Ectodermal cell (in vitro differentiated cells): ENCODE data around the gene NR6A1. TPM values are rescaled to one million over a fixed set of nuclear protein-coding genes. Genes with fewer than 3 reads are reported as not detected.
A peak's percentile ranks its signal among the peaks of the same experiment; 100 is the strongest.

Experiments
- H3K27ac ChIP-seq: 2 replicates; pipeline ENCODE4 v1.7.0; 2013; ENCODE audit warnings: mild to moderate bottlenecking, low read depth, low read length; ENCODE audit not compliant: insufficient read depth, poor library complexity, severe bottlenecking
- H3K27me3 ChIP-seq: 2 replicates; pipeline ENCODE4 v1.7.0; 2013; ENCODE audit warnings: mild to moderate bottlenecking, low read length; ENCODE audit not compliant: insufficient read depth, control insufficient read depth, poor library complexity, severe bottlenecking
- H3K36me3 ChIP-seq: one replicate; pipeline ENCODE4 v1.7.0; 2013; ENCODE audit warnings: low read length; ENCODE audit not compliant: control insufficient read depth, insufficient read depth
- H3K4me1 ChIP-seq: one replicate; pipeline ENCODE4 v1.7.0; 2013; ENCODE audit warnings: low read length; ENCODE audit not compliant: control insufficient read depth, insufficient read depth
- H3K4me3 ChIP-seq: 2 replicates; pipeline ENCODE4 v1.7.0; 2013; ENCODE audit warnings: low read depth, low read length, control low read depth; ENCODE audit not compliant: insufficient read depth
- H3K9me3 ChIP-seq: 2 replicates; pipeline ENCODE4 v1.7.0; 2013; ENCODE audit warnings: mild to moderate bottlenecking, low read length, moderate library complexity; ENCODE audit not compliant: control insufficient read depth
- WGBS, 2 experiments: methylation state at CpG; one replicate each; pipeline ENCODE4 v1.1.7; 2013; ENCODE audit warnings: missing lambda C conversion rate in 2 of 2; 5-methylcytosine and 5-hydroxymethylcytosine counted together
- polyA plus RNA-seq, 4 experiments: library from polyadenylated mRNA; stranded (reverse); fragments of 50-300 nt; gene quantifications; one replicate each; pipeline ENCODE4 v1.2.3, GENCODE V29; 2013

Gene NR6A1
- polyA plus RNA-seq (2013, experiment 1 of 4), result 247 TPM
- 281 TPM for polyA plus RNA-seq (2013, experiment 2 of 4)
- polyA plus RNA-seq (2013, experiment 3 of 4), result 175 TPM
- 190 TPM for polyA plus RNA-seq (2013, experiment 4 of 4)

DNA sequence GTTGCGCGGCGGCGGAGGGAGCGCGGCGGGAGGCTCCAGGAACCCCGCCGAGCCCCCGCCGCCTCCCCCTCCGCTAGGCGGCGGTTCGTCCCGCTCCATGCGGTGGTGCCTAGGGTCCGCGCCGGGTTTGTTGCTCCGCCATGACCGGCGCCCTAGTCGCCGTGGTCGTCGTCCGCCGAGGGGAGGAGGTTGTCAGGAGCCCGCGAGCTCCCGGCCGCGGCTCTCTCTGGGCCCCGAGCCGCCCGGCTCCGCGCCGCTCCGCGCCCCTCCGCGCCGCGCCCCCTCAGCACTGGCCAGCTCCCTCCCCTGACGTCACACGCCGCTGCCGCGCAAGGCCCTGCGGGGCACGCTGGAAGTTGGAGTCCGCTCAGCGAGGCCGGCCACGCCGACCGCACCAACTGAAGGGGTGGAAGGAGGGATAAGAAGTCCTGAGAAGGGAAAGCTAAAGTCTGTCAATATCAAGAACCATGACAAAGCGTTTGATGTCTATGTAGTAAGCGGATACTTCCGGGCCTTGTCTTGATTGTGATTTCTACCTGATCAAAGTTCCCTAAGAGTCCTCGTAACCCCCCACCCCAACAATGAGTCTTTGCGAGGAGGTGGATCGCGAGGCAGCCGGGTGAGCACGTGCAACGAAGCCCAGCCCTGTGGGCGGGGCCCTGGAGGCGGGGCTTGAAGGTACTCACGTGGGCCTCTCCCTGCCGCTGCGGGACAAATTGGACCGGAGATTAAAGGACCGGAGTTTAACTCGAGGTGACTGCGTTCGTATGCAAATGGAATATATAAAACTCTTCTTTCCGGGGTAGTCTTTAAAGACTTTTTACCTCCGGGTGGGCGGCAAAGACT is at the start of gene NR6A1:
TSS of gene NR6A1 (minus strand) at position 291 of the 846 bp plus-strand sequence.
- Histone ChIP-seq H3K27me3 (peaks cover 10% of the 10 kb centered on the region), H3K27ac (peak within 1 kb of the TSS; percentile 97), H3K36me3 (no peaks in the 10 kb centered on the region), H3K9me3 (no peaks in the 10 kb centered on the region), H3K4me1 (peaks cover 18% of the 10 kb centered on the region), H3K4me3 (peak within 1 kb of the TSS; percentile 82)
- 0 to 1% methylated on average over 82 of the region's 82 CpGs for WGBS, 2 experiments

DNA sequence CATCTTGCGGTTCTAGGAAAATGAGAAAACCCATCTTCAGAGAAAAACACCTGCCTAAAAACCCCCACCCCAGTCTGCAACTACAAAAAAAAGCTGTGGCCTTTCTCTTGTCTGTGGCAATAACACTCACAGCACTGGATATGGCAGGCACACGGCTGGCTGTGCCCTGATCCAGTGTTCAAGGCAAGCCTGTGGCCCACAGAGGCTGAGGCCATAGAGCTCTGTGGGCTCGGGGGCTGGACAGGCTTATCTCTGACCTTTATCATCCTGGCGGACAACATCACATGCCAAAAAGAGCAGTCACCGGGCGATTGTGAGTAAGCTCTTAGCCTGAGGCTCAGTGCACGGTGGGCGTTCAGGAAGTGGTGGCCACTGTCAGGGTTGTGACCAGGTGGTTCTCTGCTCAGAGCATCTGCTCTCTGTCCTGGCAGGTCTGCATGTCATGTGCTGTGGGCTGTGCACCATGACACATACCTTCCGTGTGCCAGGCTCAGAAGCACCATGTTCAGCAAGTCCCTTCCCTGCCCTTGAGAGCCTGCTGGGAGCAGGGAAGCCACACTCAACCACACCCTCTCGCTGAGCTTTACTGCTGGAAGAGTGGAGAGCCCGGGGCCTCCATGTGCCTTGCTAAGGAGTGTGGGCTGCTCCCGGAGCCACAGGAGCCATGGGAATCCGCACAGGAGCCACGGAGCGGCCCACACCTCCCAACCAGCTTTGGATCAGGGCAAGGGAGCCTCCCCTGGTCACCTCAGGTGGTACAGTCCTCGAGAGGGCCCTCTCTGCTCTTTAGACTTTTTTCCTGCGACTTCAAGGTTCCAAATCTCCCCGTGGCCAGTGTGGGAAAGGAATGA is 47.5 kb upstream of the NR6A1 start:
- H3K27ac ChIP-seq, result no peak overlapping the region
- 81 to 83% methylated on average over 18 of the region's 18 CpGs for WGBS, 2 experiments
- H3K9me3 ChIP-seq, result no peaks in the 10 kb centered on the region
- H3K27me3 ChIP-seq, result no peaks in the 10 kb centered on the region
- H3K4me1 ChIP-seq, result peaks cover 8% of the 10 kb centered on the region
- no peak overlapping the region for H3K4me3 ChIP-seq
- no peaks in the 10 kb centered on the region for H3K36me3 ChIP-seq

- no peak overlapping the region for H3K27ac ChIP-seq
- no peaks in the 10 kb centered on the region for H3K36me3 ChIP-seq
- H3K4me3 ChIP-seq, result no peak overlapping the region
- peaks cover 30% of the 10 kb centered on the region for H3K4me1 ChIP-seq
- 92 to 95% methylated on average over 5 of the region's 5 CpGs for WGBS, 2 experiments
- H3K27me3 ChIP-seq, result no peaks in the 10 kb centered on the region
- H3K9me3 ChIP-seq, result no peaks in the 10 kb centered on the region
Measured at GRCh38 chr9:124815601-124816000, 44.5 kb upstream of the NR6A1 start.

DNA sequence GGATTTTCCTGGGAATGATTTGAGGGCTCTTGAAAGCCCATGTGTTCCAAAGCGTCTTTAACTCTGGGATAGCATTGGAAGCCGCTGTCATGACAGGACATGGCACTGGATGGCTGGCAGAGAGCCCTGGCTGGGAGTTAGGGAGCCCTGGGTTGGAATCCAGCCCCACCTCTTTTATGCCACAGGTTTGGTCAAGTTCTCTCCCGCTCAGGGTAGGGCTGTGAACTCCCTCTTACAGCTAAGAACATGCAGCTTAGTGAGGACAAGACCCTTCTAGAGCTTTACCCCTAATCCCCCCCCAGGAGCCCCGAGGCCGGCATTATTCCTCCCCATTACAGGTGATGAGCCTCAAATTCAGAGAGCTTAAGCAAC is 43.0 kb upstream of the NR6A1 start:
- Histone ChIP-seq H3K9me3 (no peaks in the 10 kb centered on the region), H3K4me3 (no peak overlapping the region), H3K4me1 (peaks cover 32% of the 10 kb centered on the region), H3K36me3 (no peaks in the 10 kb centered on the region), H3K27ac (no peak overlapping the region), H3K27me3 (no peaks in the 10 kb centered on the region)
- 94 to 95% methylated on average over 5 of the region's 5 CpGs for WGBS, 2 experiments

GRCh38 chr9:124813501-124814163 is 42.5 kb upstream of the NR6A1 start:
- Histone ChIP-seq H3K36me3 (no peaks in the 10 kb centered on the region), H3K4me1 (peaks cover 32% of the 10 kb centered on the region), H3K27me3 (no peaks in the 10 kb centered on the region), H3K9me3 (no peaks in the 10 kb centered on the region), H3K27ac (no peak overlapping the region), H3K4me3 (no peak overlapping the region)
- whole genome bisulfite sequencing, 2 experiments, result 82 to 84% methylated on average over 11 of the region's 11 CpGs

DNA sequence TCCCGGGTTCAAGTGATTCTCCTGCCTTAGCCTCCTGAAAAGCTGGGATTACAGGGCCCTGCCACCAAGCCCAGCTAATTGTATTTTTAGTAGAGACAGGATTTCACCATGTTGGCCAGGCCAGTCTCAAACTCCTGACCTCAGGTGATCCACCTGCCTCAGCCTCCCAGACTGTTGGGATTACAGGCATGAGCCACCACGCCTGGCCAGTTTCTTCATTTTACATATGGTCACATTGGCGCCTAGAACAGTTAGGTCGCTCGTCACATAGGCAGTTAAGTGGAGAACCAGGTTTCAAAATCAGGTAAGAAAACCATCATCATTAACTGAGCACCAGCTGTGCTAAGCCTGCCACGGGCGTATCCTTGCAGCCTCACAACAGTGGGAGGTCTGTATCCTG is 41.9 kb upstream of the NR6A1 start:
- WGBS, 2 experiments, result 80 to 81% methylated on average over 7 of the region's 7 CpGs
- H3K27me3 ChIP-seq, result no peaks in the 10 kb centered on the region
- H3K9me3 ChIP-seq, result no peaks in the 10 kb centered on the region
- no peaks in the 10 kb centered on the region for H3K36me3 ChIP-seq
- peaks cover 32% of the 10 kb centered on the region for H3K4me1 ChIP-seq
- no peak overlapping the region for H3K27ac ChIP-seq
- H3K4me3 ChIP-seq, result no peak overlapping the region

GRCh38 chr9:124812441-124812876 is 41.3 kb upstream of the NR6A1 start:
- Histone ChIP-seq H3K9me3 (no peaks in the 10 kb centered on the region), H3K27ac (no peak overlapping the region), H3K27me3 (no peaks in the 10 kb centered on the region), H3K36me3 (no peaks in the 10 kb centered on the region), H3K4me1 (peaks cover 32% of the 10 kb centered on the region), H3K4me3 (no peak overlapping the region)
- WGBS, 2 experiments, result 62 to 77% methylated on average over 3 to 6 of the region's 6 CpGs

DNA sequence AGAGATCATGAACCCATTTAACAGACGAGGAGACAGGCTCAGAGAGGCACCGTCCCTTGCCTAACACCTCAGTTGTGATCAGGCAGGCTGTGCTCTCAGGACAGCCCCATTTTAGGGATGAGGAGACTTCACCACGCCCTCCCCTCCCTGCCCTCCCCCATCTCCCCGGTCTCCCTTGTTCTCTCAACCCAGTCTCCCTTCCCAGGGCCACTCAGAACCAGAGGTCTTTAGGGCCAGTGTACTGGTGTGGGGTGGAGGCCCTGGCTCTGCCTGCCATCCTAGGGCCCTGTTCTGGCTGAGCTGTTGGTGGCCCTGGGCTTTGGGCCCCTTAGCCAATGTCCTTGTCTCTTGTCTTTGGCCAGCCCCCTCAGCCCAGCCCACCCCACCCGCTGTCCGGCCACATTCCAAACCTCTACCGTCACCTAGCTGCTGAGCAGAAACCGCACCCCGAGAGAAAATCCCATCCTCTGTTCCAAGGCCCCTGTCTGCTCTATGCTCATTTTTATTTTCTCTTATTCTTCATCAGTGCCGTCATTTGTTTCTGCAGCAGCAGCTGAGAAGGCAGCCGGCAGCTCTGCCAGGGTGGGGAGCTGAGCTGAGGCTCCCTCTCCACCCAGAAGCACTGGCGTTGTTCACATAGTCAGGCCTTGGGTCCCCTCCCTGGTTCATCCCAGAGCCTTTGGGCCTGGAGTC is 39.7 kb upstream of the NR6A1 start:
- no peaks in the 10 kb centered on the region for H3K9me3 ChIP-seq
- peaks cover 32% of the 10 kb centered on the region for H3K4me1 ChIP-seq
- H3K27ac ChIP-seq, result peak overlapping the region; percentile 79
- H3K4me3 ChIP-seq, result no peak overlapping the region
- no peaks in the 10 kb centered on the region for H3K27me3 ChIP-seq
- H3K36me3 ChIP-seq, result no peaks in the 10 kb centered on the region
- 24 to 29% methylated on average over 12 of the region's 12 CpGs for WGBS, 2 experiments

- WGBS, 2 experiments, result 95 to 96% methylated on average over 60 of the region's 60 CpGs
- no peaks in the 10 kb centered on the region for H3K9me3 ChIP-seq
- H3K27ac ChIP-seq, result no peak overlapping the region
Measured at GRCh38 chr9:124809741-124810500, 38.8 kb upstream of the NR6A1 start.

More at GRCh38 chr9:124809741-124810500, 38.8 kb upstream of the NR6A1 start:
- Histone ChIP-seq H3K36me3 (no peaks in the 10 kb centered on the region), H3K4me3 (no peak overlapping the region), H3K27me3 (no peaks in the 10 kb centered on the region), H3K4me1 (peaks cover 32% of the 10 kb centered on the region)
